HG02759 (cell line): ENCODE results near the gene MINAR2.

Experiments
- ATAC-seq: cut with Tn5 transposase; IDR thresholded peaks from one replicate; pipeline ENCODE4 v1.9.1; 2021; ENCODE audit warnings: mild to moderate bottlenecking, moderate library complexity; ENCODE audit not compliant: unreplicated experiment

Gene MINAR2

DNA sequence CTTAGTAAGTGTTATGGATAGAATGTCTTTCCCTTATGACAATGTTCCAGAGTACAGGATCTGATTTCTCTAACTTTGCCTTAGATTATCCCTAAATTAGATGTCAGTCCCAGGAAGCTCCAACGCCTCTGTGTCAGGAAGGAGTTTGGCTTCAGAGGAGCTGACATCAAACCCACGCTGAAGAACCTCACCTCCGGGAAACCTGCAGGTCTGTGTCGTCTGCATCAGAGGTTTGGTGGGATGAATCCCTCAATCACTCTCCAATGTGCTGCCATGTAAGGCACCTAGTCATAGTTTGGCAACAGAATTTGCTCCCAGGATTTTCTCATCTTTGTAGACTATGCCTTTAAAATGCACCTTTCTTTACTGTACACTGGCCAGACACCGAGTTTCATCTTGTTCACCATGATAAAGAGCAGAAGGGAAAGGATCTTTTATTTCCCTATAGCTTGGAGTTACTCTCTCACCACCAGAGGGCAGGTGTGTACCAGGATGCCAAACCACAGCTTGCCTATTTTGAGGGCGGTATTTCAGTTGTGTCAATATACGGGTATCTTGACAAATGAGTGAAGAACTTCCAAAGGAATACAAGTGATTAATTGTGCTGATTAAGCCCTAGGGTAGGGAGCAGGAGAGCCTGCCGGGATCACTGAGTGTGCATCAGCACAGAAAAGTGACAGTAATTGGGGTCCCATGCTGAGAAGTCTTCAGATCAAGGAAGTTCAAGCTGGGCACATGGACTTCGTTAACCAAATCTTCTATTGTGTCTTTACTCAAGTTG is 23.4 kb downstream of the MINAR2 start:
- peak; percentile 74 for ATAC-seq

DNA sequence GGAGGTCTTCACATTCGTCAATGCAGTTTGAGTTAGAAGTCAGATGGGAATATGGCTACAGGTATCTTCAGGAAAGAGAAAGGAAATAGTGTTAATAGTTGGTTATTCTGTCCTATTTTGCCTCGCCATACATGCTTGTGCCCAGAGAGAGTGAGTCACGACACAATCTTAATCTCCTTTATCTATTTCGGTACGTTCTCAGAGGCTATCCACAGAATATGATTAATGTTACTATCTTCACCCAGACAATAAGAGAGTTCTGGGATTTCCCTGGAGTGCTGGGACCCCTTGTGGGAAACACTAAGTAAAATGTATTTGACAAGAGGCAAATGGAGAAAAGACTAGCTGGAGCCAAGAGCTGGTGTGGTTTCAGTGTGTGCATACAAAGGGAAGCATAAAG is 25.5 kb downstream of the MINAR2 start:
- ATAC-seq: no peak

DNA sequence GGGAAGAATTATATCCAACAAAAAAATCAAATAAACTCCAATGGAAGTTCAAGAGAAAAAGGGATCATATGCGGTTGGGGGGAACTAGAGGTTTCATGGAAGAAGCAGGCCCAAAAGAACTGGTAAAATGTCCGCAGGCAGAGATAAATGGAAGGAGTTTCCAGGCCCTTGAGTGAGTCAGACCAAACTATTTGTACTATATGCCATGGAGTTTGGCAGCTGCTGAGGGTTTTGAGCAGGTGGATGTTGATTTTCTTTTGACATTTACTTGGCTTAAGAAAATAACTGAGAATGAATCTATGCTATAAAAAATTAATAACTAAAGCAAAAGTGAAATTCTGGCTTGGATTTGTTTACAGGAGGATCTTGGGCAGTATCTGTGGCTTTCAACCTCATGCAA is 33.7 kb downstream of the MINAR2 start:
- ATAC-seq: no peak

DNA sequence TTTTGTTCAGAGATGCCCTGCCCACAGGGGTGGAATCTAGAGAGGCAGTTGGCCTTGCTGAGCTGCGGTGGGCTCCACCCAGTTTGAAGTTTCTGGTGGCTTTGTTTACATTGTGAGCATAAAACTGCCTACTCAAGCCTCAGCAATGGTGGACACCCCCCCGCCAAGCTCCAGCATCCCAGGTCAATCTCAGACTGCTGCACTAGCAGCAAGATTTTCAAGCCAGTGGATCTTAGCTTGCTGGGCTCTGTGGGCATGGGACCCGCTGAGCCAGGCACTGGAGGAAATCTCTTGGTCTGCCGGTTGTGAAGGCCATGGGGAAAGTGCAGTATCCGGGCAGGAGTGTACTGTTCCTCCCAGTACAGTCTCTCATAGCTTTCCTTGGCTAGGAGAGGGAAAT is 55.5 kb downstream of the MINAR2 start:
- no peak for ATAC-seq

DNA sequence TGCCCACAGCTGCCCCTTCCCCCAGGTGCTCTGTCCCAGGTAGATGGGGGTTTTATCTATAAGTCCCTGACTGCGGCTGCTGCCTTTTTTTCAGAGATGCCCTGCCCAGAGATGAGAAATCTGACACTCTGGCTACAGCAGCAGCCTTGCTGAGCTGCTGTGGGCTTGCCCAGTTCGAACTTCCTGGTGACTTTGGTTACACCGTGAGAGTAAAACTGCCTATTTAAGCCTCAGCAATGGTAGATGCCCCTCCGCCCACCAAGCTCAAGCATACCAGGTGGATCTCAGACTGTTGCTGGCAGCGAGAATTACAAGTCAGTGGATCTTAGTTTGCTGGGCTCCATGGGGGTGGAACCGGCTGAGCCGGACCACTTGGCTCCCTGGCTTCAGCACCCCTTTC is 56.8 kb downstream of the MINAR2 start:
- no peak for ATAC-seq

DNA sequence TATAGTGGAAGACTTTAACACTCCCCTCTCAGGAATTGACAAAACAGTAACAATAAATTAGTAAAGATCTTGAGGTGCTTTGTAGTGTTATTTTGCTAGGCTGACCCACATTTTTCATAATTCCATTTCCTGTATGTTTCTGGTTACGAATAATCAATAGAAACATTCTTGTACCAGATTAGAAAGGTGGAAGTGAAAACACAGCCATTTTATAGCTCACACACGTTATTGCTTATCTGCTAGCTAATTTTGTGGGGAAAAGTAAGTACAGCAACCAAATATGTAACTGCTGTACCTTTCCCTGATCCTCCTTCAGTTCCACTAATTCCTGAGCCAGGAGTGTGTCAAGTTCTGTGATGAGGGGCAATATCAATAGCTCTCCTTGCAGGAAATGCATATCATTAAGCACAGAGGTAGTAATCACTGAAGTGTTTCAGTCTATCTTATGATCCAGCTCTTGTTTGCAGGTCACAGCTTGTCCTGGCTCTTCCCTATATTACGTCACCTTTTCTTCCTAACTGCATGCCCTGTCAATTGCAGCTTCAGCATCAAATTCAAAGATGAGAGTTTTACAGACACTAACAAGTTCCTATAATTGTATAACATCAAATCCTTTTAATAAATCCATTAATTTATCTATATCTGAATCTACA is 59.4 kb downstream of the MINAR2 start:
- ATAC-seq: no peak
